Osteoblast (primary cell): ENCODE data around the gene CUX1. TPM values are rescaled to one million over a fixed set of nuclear protein-coding genes. Genes with fewer than 3 reads are reported as not detected.
A peak's percentile ranks its signal among the peaks of the same experiment; 100 is the strongest.

Experiments
- DNase-seq: peaks from one replicate; pipeline ENCODE4 v3.0.0; 2011; ENCODE audit warnings: low spot score, mixed read lengths; ENCODE audit not compliant: insufficient read length; ENCODE audit errors: missing footprints
- H2AFZ ChIP-seq: 2 replicates; pipeline ENCODE4 v1.6.0; 2011; ENCODE audit warnings: mild to moderate bottlenecking, low read length
- H3K27ac ChIP-seq: 2 replicates; pipeline ENCODE4 v1.5.1; 2011; ENCODE audit warnings: mild to moderate bottlenecking, low read depth, low read length, moderate library complexity
- H3K27me3 ChIP-seq: 2 replicates; pipeline ENCODE4 v1.6.0; 2012; ENCODE audit warnings: mild to moderate bottlenecking, control low read depth, inconsistent platforms, low read length, moderate library complexity; ENCODE audit not compliant: insufficient read depth
- H3K36me3 ChIP-seq: 2 replicates; pipeline ENCODE4 v1.5.1; 2011; ENCODE audit warnings: mild to moderate bottlenecking, low read length, control low read depth, moderate library complexity; ENCODE audit not compliant: insufficient read depth
- H3K4me1 ChIP-seq: 2 replicates; pipeline ENCODE4 v1.5.1; 2011; ENCODE audit warnings: mild to moderate bottlenecking, low read length, control low read depth, moderate library complexity; ENCODE audit not compliant: insufficient read depth
- H3K4me2 ChIP-seq: 2 replicates; pipeline ENCODE4 v1.6.0; 2011; ENCODE audit warnings: mild to moderate bottlenecking, low read length; ENCODE audit not compliant: insufficient read depth
- H3K4me3 ChIP-seq: fragments of 200-600 bp; sonication (generic); 3 replicates; pipeline ENCODE4 v1.5.1; 2012; ENCODE audit warnings: mild to moderate bottlenecking, low read length, inconsistent platforms; ENCODE audit not compliant: insufficient read depth
- H3K79me2 ChIP-seq: 2 replicates; pipeline ENCODE4 v1.6.0; 2012; ENCODE audit warnings: mild to moderate bottlenecking, low read length, control low read depth, inconsistent platforms; ENCODE audit not compliant: insufficient read depth
- H3K9me3 ChIP-seq: 2 replicates; pipeline ENCODE4 v1.5.1; 2011; ENCODE audit warnings: low read depth, low read length, control low read depth
- H4K20me1 ChIP-seq: 2 replicates; pipeline ENCODE4 v1.6.0; 2012; ENCODE audit warnings: mild to moderate bottlenecking, low read length, control low read depth; ENCODE audit not compliant: insufficient read depth
- total RNA-seq: library from RNA; depleted of rRNA; stranded (reverse); fragments of >200 nt; gene quantifications from 2 replicates; pipeline ENCODE4 v1.2.3, GENCODE V29; 2012
- TF ChIP-seq, protein P1 (sequence below): IDR thresholded peaks from 2 replicates; pipeline ENCODE4 v1.5.1; 2011; ENCODE audit warnings: mild to moderate bottlenecking, low read depth, low read length, moderate library complexity; ENCODE audit errors: extremely low read depth

The CUX1 gene
- total RNA-seq, 1 donor: 41.6 TPM

- Histone ChIP-seq H3K4me3 (no peak overlapping the region), H3K9me3 (no peaks in the 10 kb centered on the region), H2AFZ (no peak overlapping the region), H4K20me1 (no peaks in the 10 kb centered on the region), H3K4me1 (peaks cover 11% of the 10 kb centered on the region), H3K27ac (no peak overlapping the region), H3K79me2 (no peaks in the 10 kb centered on the region), H3K4me2 (no peak overlapping the region), H3K27me3 (no peaks in the 10 kb centered on the region), H3K36me3 (no peaks in the 10 kb centered on the region)
- TF ChIP-seq, protein P1, sequence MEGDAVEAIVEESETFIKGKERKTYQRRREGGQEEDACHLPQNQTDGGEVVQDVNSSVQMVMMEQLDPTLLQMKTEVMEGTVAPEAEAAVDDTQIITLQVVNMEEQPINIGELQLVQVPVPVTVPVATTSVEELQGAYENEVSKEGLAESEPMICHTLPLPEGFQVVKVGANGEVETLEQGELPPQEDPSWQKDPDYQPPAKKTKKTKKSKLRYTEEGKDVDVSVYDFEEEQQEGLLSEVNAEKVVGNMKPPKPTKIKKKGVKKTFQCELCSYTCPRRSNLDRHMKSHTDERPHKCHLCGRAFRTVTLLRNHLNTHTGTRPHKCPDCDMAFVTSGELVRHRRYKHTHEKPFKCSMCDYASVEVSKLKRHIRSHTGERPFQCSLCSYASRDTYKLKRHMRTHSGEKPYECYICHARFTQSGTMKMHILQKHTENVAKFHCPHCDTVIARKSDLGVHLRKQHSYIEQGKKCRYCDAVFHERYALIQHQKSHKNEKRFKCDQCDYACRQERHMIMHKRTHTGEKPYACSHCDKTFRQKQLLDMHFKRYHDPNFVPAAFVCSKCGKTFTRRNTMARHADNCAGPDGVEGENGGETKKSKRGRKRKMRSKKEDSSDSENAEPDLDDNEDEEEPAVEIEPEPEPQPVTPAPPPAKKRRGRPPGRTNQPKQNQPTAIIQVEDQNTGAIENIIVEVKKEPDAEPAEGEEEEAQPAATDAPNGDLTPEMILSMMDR: no peak
- no peak for DNase-seq
These were observed 310.9 kb downstream of the CUX1 start for GRCh38 chr7:102128303-102128702.

DNA sequence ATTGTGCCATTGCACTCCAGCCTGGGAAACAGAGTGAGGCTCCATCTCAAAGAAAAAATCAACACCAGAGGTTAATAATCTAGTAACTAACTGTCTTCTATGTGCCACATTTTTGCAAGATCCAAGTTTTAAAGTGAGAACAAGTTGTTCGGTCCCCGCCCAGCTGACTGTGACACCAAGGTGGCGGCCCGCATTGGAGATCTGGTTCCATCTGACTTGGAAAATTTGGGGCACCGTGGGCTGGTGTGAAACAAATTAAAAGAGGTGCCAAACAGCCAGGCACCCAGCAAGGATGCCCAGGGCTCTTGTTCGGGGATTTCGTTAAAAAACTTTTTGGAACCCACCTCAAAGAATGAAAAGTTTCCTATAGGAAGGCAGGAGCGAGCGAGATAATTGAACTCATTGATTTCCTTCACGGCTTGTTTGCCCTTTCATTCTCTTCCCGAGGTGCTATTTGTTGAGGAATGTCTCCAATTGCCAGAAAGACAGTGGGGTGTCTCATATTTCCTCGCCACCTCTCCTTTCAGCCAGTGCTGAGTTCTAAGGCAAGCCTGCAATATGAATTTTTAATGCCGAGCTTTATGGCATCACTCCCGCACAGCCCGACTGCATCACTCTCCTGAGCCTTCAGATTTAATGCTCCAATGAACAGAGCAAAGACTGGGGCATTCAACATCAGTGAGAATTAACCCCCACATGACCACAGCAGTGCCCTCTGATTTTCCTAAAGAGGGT, 312.4 kb downstream of the CUX1 start:
- no peak overlapping the region for H2AFZ ChIP-seq
- no peaks in the 10 kb centered on the region for H3K36me3 ChIP-seq
- TF ChIP-seq, protein P1: no peak
- H3K9me3 ChIP-seq: no peaks in the 10 kb centered on the region
- no peak overlapping the region for H3K4me3 ChIP-seq
- H3K27me3 ChIP-seq: no peaks in the 10 kb centered on the region
- H3K79me2 ChIP-seq: no peaks in the 10 kb centered on the region
- H3K4me1 ChIP-seq: peaks cover 19% of the 10 kb centered on the region
- no peaks in the 10 kb centered on the region for H4K20me1 ChIP-seq
- no peak overlapping the region for H3K4me2 ChIP-seq
- DNase-seq: peak; percentile 81
- no peak overlapping the region for H3K27ac ChIP-seq

DNA sequence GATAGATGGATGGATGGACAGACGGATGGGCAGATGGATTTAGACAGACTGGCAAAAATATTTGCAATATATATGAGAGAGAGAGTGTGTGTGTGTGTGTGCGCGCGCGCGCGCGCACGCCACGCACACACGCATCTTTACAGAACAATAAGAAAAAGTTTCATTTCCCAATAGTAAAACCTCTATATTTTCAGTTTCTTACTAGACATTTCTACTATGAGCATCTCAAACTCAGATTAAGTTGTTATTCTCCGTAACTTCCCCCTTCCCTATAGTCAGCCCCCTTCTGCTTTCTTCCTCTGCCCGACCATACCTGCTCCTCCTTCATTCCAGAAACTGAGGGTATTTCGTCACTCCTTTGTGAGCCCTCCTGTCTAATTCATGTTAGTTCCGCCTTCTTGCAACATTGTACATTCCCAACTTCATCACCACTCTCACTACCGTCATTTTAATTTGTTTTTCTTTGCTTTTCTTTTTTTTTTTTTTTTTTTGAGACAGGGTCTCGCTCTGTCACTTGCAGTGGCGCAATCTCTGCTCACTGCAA, 314.9 kb downstream of the CUX1 start:
- Histone ChIP-seq H3K4me2 (no peak overlapping the region), H3K27me3 (no peaks in the 10 kb centered on the region), H2AFZ (no peak overlapping the region), H3K4me1 (peaks cover 9% of the 10 kb centered on the region), H3K9me3 (no peaks in the 10 kb centered on the region), H3K36me3 (no peaks in the 10 kb centered on the region), H3K27ac (no peak overlapping the region), H3K79me2 (no peaks in the 10 kb centered on the region), H3K4me3 (no peak overlapping the region), H4K20me1 (no peaks in the 10 kb centered on the region)
- no peak for DNase-seq
- TF ChIP-seq, protein P1: no peak

- no peaks in the 10 kb centered on the region for H3K36me3 ChIP-seq
- H3K79me2 ChIP-seq: no peaks in the 10 kb centered on the region
- TF ChIP-seq, protein P1: no peak
- H3K4me3 ChIP-seq: no peak overlapping the region
- no peaks in the 10 kb centered on the region for H3K27me3 ChIP-seq
- peaks cover 9% of the 10 kb centered on the region for H3K4me1 ChIP-seq
- no peak overlapping the region for H3K4me2 ChIP-seq
- H2AFZ ChIP-seq: no peak overlapping the region
- H3K27ac ChIP-seq: no peak overlapping the region
- no peaks in the 10 kb centered on the region for H3K9me3 ChIP-seq
- no peak for DNase-seq
- H4K20me1 ChIP-seq: no peaks in the 10 kb centered on the region
These were observed 321.2 kb downstream of the CUX1 start for GRCh38 chr7:102138676-102139075.
